GM21447 (cell line): Measurements from ENCODE around the gene GUCY2D.
"Not testable (repeated sequence)": the region's sequence is repeated elsewhere in the genome, so short reads cannot be mapped to it uniquely, and the experiment has no call there.

Experiments used
- ATAC-seq: cut with Tn5 transposase; IDR thresholded peaks from one replicate; pipeline ENCODE4 v1.9.1; 2021; ENCODE audit not compliant: unreplicated experiment

Gene GUCY2D

DNA sequence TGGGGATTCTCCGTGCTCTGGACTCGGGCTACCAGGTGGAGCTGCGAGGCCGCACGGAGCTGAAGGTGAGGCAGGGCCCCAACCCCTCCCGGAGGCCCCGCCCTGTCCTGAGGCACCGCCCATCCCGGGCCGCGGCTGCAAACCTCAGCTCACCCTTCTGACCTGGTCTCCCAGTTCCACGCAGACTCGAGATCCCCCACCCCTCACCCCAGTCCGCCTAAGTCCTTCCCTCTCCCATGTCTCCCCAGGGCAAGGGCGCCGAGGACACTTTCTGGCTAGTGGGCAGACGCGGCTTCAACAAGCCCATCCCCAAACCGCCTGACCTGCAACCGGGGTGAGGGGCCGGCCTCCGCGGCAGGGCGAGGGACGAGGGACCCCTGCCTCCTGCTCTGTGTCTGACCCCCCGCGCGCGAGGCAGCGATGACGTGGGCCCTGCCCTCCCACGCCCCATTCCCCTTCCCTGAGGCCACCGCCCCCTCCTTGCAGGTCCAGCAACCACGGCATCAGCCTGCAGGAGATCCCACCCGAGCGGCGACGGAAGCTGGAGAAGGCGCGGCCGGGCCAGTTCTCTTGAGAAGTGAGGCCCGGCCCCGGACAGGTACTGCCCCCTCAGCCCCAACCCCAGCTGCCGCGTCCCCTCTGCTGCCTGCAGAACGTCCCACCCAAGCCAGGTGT, 13.7 kb downstream of the GUCY2D start:
- ATAC-seq = no peak

DNA sequence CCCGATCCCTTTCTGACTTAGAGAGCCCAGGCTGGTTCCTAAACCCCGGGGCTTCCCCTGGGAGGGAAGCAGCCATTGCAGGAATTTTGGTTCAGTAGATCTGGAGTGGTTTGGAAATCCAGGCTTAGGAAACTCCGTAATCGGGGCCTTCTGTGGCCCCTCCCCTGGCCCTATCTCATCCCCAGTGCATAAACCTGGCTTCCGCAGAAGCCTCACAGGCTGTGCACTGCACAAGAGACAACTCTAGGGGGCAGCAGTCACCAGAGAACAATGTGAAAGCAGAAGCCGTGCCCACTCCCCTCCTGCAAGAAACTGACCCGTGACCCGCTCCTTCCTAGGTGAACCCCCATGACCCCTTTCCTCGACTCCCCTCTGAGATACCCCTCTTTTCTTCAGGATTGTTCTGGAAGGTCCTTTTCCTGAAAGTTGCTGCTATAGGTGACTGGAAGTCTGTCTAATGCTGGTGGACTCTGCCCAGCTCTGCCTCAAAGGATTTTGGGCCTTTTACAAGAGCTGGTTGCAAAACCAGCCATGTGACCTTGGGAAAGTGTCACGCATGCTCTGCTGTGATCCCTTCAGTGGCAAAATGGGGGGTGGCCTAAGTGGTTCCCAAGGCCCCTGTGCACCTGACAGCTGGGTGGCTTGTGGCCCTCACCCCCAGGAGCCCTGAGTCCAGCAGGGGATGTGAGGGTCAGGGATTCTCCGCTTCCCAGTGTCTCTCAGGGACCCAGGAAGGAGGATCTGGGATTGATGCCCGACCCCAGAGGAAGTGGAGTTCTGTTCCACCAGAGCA, 14.4 kb downstream of the GUCY2D start:
- ATAC-seq = no peak

DNA sequence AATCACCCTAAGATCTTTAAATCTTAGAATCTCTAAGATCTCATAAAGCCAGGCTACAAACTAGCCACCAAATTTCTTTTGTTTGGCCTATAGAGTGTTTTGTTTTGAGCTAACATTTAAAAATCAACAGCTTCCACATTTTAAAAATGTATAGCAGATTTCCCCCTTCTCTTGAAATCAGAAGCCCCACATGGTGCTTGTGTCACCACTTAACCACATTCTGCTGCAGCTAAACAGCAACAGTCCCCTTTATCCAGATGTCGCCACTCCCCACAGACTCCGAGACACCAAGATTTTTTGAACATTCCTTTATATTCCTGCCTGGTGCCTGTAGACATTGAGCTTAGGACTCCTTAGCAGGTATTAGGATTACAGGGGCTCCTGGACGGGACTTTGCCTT, 16.0 kb downstream of the GUCY2D start:
- ATAC-seq = no peak

DNA sequence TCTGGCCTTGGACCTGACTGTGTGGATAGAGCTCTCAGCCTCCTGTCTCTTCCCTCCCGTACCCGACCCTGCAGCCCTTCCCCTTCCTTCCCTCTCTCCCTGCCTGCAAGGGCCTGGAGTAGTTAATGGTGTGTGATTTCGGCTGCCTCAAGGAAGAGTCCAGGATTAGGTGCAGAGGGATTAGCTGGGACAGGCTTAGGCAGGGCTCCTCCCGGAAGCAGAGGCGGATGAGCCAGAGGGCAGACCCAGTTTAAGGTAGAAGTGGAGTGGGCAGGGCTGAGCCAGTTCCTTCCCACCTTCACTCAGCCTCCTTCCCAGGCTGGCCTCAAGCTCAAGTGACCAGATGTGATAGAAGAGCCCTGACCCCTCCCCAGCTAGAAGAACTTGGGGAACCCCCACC, 16.8 kb downstream of the GUCY2D start:
- no peak for ATAC-seq

DNA sequence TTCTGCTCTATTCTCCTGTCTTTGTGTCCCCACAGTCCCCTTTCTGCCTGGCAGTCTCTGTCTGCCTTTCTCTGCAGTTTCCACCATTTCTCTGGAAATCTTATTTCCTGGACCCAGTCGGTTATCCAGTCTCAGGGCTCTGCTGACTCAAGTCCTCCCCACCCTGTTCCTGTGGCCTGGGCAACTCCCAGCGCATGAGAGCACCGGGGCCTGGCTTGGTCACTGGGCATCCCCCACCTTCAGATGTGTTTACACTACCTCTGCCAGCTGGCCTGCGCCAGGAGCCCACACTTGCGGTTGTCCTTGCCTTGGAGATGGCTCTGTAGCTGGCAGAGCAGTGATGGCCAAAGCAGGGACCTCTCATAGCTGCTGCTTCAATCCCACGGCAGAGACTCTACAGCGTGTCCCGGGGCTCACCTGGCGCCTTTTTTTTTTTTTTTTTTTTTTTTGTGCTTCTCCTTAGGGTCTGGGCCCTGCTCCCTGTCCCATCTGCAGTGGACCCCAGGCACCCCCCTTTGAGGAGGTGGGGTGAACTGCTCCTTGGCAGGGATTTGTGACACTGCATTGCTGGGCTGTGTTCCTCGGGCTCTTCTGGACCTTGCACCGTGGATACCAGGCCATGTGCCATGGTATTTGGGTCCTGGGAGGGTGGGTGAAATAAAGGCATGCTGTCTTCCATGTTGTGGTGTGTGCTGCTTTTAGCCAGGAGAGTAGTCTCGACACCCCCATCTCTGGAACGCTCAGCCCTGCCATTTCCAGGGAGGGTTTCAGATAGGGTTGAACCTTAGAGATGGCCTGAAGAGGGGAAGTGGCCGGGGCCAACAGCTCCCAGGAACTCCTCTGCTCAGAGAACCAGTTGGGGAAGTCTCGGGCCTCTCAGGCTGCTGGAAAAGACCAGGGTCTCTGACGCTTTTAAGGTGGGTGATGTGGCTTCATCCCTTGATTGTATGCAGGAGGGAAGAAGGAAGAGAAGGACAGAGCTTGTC, 17.5 kb downstream of the GUCY2D start:
- no peak for ATAC-seq

DNA sequence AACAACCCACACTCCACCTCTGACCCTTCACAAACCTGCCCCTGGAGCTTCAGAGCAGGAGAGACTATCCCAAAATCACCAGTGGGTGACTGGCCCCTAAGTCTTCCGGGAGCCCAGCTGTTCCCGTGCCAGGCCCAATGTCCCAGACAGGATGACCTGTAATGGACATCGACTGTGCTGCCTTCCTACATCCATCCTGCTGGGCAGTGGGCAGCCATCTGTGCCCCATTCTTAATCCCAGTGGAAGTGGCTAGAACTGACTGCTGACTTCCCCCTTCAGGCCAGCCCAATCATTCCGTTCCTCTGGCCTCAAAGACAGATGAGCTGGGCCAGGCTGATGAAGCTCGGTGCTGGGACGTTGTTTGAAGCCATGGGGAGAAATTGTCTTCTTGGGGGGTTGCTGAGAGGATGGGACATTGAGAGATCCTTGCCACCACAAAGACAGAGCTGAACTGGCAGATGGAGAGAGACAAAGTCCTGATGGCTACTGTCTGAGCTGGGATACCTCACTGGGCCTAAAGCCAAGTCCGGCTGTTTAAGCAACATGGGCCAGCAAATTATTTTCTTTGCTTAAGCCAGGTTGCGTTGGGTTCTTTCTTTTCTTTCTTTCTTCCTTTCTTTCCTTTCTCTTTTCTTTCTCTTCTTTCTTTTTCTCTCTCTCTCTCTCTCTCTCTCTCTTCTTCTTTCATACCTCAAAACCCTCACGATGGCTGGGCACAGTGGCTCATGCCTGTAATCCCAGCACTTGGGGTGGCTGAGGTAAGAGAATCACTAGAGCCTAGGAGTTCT, 18.6 kb downstream of the GUCY2D start:
- no peak for ATAC-seq

DNA sequence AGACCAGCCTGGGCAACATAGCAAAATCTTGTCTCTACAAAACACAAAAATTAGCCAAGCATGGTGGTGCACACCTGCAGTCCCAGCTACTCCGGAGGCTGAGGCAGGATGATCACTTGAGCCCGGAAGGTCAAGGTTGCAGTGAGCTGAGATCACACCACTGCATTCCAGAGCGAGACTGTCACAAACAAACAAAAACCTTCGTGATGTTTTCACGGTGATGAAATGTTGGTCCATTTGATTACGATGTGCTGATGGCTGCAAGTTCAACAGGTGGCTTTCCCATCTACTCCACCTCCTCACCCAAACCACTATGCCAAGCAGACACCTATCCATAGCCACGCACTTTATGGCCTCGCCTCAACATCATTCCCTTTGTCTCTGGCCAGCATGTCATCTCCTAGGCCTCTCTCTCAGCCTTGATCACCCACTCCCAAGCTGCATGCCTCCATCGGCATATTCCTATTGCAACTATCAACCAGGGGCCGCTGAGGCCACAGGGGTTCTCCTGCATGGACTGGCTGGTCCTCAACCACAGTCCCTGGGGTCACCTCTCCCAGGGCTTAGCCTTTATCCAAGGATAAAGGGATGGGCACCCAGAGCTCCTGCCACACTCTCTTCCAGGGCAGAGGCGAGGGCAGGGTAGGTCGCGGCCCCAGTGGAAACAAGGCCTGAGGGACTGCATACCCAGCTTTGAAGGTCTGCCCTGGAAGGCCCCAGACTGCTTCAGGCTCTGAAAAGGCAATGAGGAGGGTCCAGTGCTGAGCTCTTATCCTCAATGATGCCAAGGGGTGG, 19.3 kb downstream of the GUCY2D start:
- no peak for ATAC-seq

DNA sequence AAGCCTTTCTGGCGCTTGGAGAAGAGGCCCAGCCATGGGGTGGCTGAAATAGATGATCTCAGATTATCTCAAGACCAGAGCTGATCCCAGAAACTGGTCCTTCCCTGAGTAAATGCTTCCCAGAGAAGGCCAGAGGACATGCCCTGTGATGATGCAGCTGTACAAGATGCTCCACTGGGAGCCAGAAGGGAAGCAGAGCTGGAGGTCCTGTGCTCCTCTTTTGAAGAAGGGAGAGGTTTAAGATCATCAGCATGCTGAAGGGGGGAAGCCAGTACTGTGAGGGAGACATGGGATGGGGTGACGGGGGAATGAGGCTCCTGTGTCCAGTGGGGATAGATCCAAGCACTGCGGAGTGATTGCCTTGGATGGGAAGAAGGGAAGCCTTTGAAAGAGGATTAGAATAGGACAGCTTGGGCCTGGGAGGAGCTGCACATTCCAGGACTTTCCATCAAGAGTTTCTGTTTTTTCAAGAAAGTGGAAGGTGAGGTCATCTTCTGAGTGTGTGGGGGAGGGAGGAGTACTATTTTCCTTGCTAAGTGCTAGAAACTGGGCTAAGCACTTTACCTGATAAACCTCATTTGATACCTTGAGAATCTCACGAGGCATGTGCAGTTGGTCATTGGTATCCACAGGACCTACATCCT, 20.1 kb downstream of the GUCY2D start:
- ATAC-seq = no peak

DNA sequence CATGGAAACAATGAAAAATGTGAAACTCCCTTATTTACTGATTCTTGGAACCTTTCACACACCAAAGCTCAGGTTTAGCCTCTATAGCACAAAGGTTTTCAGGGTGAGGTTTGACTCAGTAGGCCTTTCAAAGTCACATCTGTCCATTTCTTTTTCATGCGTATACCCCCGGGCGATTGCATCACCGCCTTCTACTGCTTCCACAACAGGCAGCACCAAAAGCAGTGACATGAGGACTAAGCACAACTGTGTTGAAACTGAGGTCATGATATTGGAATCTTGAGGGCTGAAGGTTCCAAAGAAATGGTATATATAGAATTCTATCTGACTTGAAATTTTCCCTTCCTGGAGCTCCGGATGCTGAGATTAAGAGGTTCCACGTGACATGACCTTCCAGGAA, 21.7 kb downstream of the GUCY2D start:
- ATAC-seq = not testable (repeated sequence)

DNA sequence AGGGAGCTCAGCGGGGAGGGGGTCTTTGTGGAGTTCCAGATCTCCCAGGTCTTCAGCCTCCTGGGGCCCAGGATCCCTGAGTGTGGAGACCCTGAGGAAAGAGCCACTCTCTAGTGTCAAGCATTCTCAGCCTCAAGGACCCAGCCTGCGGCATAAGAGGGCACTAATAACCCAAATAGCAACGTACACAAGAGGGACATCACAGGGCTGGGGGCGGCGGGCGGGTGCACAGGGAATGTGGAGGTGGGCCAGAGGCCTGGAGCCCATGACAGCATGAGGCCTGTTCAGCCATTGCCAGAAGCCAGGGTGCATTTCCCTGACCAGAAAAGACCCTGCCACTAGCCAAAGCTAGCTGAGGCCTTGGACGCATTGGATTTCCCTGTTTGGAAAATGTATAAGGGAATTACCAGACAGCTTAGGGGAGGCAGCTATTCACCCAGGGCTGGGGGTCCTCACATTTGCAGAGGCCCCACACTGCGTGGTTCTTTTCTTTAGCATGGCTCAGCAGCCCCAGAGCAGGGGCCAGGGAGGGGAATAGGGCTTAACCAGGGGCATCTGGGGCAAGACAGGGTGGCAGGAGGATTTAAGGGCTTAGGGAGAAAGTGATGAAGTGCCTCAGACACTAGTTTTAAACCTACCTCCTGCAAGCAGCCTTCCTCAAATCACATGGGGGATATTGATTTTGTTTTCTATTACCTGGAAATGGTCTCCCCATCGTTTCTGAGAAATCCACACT, 22.9 kb downstream of the GUCY2D start:
- ATAC-seq = no peak

DNA sequence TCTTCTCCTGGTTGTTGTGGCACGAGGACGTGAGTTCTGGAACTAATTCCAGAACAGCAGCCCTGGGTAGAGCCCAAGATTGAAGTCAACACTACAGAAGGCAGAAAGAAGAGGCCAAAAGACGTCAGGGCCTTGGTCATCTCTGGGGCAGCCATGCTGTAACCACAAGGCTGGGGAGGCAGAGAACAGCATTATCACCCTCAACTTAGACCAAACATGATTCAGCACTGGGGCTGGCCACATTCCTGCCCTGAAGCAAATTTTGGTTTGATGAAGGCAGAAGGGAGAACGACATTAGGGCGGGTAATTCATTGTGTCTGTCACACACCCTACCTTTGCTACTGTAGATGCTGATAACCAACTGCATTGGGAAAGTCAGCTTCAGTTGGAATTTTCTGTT, 26.7 kb downstream of the GUCY2D start:
- ATAC-seq = no peak

DNA sequence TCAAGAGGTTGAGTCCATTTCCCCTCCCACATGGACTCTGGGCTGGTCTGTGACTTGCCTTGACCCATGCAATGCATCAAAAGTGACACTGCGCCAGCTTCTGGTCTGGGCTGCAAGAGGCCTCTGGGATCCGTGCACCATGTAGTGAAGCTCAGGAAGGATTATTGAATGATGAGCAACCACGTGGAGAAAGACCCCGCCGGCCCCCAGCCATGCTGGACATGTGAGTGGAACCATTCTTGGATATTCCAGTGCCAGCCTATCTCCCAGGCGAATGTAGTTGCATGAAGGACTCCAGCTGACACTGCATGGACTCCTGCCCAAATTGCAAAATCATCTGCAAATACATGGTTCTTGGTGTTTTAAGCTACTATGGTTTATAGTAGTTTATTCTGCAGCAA, 28.8 kb downstream of the GUCY2D start:
- ATAC-seq = no peak

DNA sequence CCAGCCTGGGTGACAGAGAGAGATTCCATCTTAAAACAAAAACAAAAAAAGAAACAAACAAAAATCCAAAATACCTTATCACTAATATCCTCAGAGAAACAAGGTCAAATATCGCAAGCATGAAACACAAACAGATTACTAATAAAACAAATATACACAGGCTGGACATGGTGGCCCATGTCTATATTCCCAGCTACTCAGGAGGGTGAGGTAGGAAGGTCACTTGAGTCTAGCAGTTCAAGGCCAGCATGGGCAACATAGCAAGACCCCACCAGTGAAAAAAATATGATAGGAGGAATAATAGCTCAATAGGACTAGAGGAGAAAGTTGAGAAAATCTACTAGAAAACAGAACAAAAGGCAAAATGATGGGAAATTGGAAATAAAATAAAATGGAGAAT, 29.5 kb downstream of the GUCY2D start:
- no peak for ATAC-seq

DNA sequence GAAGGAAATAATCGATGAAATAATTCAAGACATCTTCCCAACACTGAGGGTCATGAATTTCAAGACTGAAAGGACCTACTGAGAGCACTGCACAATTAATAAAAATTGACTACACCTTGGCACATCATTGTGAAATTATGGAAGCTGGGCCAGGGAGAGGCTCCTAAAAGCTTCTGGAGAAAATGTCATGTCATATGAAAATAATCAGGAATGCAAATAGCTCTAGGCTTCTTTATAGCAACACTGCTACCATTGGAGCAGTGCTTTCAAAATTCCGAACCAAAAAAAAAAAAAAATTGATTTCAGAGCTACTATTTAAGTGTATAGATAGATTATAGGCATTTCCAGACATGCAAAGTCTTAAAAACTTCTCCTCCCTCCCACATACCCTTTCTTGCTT, 30.0 kb downstream of the GUCY2D start:
- no peak for ATAC-seq

DNA sequence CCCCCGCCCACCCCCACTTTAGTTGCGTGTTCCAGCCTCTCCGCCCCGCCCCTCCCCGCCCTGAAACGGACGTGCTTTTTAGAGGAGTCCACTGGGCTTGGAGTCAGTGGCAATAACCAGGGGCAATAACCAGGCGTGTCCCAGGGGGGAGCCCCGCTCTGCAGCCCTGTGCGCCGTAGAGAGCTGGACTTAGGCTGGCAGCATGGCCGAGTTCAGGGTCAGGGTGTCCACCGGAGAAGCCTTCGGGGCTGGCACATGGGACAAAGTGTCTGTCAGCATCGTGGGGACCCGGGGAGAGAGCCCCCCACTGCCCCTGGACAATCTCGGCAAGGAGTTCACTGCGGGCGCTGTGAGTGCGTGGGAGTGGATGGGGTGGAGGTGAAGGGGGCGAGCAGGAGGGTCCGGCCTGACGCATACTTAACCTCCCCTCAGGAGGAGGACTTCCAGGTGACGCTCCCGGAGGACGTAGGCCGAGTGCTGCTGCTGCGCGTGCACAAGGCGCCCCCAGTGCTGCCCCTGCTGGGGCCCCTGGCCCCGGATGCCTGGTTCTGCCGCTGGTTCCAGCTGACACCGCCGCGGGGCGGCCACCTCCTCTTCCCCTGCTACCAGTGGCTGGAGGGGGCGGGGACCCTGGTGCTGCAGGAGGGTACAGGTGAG, 36.7 kb downstream of the GUCY2D start, which contains the start of gene ALOX15B:
TSS of gene ALOX15B (plus strand) at position 106 of the 657 bp plus-strand sequence. CDS start at position 203, 97 bp downstream.
- no peak for ATAC-seq

DNA sequence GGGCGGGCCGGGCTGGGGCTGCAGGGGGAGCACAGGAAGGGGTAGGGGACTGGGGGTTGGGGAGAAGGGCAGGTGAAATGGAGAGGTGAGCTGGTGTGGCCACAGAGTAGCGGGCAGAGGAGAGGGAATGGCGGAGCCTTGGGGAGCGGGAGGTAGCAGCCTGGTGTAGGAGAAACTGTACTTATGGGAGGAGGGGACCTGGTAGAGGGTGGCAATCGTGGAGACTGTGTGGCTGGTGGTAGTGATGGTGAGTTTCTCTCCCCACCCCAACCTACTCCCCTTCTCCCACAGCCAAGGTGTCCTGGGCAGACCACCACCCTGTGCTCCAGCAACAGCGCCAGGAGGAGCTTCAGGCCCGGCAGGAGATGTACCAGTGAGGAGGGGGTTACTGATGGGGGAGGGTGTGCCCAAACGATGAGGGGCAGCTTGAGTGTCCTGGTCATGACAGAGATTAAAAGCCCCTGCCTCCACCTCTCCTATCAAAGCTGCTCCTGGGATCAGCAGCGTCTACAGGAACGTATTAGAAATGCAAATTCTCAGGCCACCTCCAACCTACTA, 37.3 kb downstream of the GUCY2D start:
- no peak for ATAC-seq

DNA sequence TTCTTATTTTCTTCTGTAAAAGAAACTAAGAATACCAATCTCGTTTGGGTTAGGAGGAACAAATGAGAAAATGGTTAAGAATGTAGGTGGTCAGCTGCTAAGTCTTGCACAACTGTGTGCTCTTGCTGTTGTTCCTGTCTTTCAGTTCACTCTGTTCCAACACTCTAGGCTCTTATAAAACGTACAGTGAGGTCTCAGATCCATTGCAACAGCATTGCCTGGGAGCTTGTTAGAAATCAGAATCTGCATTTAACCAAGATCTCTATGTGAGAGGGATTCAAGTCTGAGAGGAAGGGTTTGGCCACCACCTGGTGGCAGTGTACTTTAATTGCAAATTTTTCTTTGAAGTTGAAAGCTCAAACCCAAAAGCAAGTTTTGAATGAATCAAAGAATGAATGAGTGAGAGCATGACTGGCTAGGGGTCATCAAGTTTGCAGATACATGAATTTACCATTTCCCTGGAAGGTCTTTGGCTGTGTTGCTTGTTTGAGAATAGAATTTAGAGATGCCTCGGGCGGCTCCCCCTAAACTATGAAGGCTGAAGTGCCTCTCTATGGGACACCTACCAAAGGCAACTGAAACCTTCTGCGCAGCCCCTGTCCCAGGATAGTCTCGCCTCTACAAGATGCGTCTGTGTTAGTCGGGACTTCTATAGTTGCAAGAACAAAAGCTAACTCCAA, 39.0 kb downstream of the GUCY2D start:
- no peak for ATAC-seq
